ENCODE measurements around the gene THAP4. TPM values are rescaled to one million over a fixed set of nuclear protein-coding genes. Genes with fewer than 3 reads are reported as not detected.
"Not testable (repeated sequence)": the region's sequence is repeated elsewhere in the genome, so short reads cannot be mapped to it uniquely, and the experiment has no call there.

The THAP4 gene
- total and polyA plus RNA-seq, 8 donors = 22.4 to 42.9 (median 27.1) TPM

- intact Hi-C loops (cut with DNase I) = no loop called here
- TF ChIP-seq CTCF (IDR thresholded peaks at IDR 0.05) = no peak
- Histone ChIP-seq H3K9me3 (no peaks in the 10 kb centered on the region), H3K27me3 (no peaks in the 10 kb centered on the region), H3K4me1 (no peaks in the 10 kb centered on the region), H3K27ac (no peak overlapping the region), H3K36me3 (peaks cover 0 to 36% (median 0%) of the 10 kb centered on the region in 3 donors), H3K4me3 (no peak overlapping the region)
- 72 to 76% methylated on average over 5 of the region's 5 CpGs for WGBS, 2 donors
- DNase-seq (no peak), ATAC-seq (peak in 1 of 4 donors; percentile 6), FAIRE-seq (no peak)
These were observed 38.9 kb downstream of the THAP4 start for GRCh38 chr2:241598061-241598460.

GRCh38 chr2:241597561-241597960 lies 39.4 kb downstream of the THAP4 start:
- H3K27ac ChIP-seq = no peak overlapping the region
- H3K27me3 ChIP-seq = no peaks in the 10 kb centered on the region
- H3K9me3 ChIP-seq = no peaks in the 10 kb centered on the region
- DNase-seq = no peak
- no peak for ATAC-seq
- intact Hi-C loops (cut with DNase I) = no loop called here
- 91 to 97% methylated on average over 6 of the region's 6 CpGs for WGBS, 2 donors
- no peaks in the 10 kb centered on the region for H3K4me1 ChIP-seq
- no peak for TF ChIP-seq CTCF (IDR thresholded peaks at IDR 0.05)
- no peak for FAIRE-seq
- H3K36me3 ChIP-seq = peaks cover 0 to 31% (median 0%) of the 10 kb centered on the region in 3 donors
- no peak overlapping the region for H3K4me3 ChIP-seq

- intact Hi-C loops (cut with DNase I) = no loop called here
- peaks cover 0 to 15% (median 0%) of the 10 kb centered on the region in 3 donors for H3K36me3 ChIP-seq
- ATAC-seq (no peak), FAIRE-seq (no peak), DNase-seq (no peak)
- no peak overlapping the region for H3K27ac ChIP-seq
- TF ChIP-seq CTCF (IDR thresholded peaks at IDR 0.05) = no peak
- 93% methylated on average over 15 of the region's 15 CpGs for WGBS, 2 donors
- H3K9me3 ChIP-seq = no peaks in the 10 kb centered on the region
- H3K4me3 ChIP-seq = no peak overlapping the region
- no peaks in the 10 kb centered on the region for H3K4me1 ChIP-seq
- no peaks in the 10 kb centered on the region for H3K27me3 ChIP-seq
These were observed 41.3 kb downstream of the THAP4 start for GRCh38 chr2:241595600-241596140.

- 92 to 93% methylated on average over 16 of the region's 16 CpGs for WGBS, 2 donors
- no peak for ATAC-seq
- Histone ChIP-seq H3K27me3 (no peaks in the 10 kb centered on the region), H3K9me3 (no peaks in the 10 kb centered on the region), H3K27ac (no peak overlapping the region), H3K36me3 (peaks cover 0 to 4% (median 0%) of the 10 kb centered on the region in 3 donors), H3K4me1 (no peaks in the 10 kb centered on the region), H3K4me3 (no peak overlapping the region)
- no peak for DNase-seq
- TF ChIP-seq CTCF (IDR thresholded peaks at IDR 0.05) = no peak
- intact Hi-C loops (cut with DNase I) = no loop called here
- FAIRE-seq = no peak
These were observed 43.7 kb downstream of the THAP4 start for GRCh38 chr2:241593271-241593670.

DNA sequence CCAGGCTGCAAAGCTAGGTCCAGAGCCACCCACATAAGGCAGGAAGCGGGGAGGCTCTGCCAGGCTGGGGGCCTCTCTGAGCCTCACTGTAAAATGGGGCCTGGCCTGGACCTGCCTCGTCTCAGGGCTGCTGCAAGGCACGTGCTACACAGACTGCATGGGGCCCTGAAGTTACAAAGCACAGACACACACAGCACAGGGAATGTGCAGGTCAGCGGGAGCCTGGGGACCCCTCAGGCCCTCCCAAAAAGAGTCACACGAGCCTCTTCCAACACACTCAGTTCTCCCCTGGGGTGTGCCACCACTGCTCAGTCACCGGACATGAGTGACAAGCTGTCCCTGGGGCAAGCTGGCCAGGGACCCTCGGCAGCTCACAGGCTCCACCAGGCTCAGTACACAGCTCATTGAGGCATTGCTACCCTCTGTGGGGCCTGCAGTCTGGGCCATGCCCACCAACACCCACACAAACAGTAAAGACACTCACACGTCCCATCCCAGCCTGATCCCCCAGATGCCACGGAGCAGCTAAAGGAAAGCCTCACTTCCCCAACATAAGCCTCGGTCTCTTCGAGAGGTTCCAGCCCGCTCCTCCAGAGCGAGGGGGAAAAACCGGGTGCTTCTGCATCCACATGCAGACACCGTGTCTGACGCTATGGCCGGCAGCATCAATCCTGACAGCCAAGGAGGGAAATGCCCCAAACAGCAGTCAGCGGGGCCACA lies 44.7 kb downstream of the THAP4 start:
- H3K4me3 ChIP-seq = no peak overlapping the region
- H3K27ac ChIP-seq = no peak overlapping the region
- 87 to 92% methylated on average over 18 of the region's 18 CpGs for WGBS, 2 donors
- no peak for TF ChIP-seq CTCF (IDR thresholded peaks at IDR 0.05)
- H3K9me3 ChIP-seq = no peaks in the 10 kb centered on the region
- DNase-seq = no peak
- intact Hi-C loops (cut with DNase I) = no loop called here
- no peak for FAIRE-seq
- H3K36me3 ChIP-seq = peaks cover 0 to 5% (median 0%) of the 10 kb centered on the region in 3 donors
- no peak for ATAC-seq
- no peaks in the 10 kb centered on the region for H3K27me3 ChIP-seq
- no peaks in the 10 kb centered on the region for H3K4me1 ChIP-seq

- H3K4me3 ChIP-seq; ATAC-seq; H3K9me3 ChIP-seq; H3K36me3 ChIP-seq; H3K27me3 ChIP-seq; DNase-seq; H3K27ac ChIP-seq; H3K4me1 ChIP-seq; FAIRE-seq; intact Hi-C loops (cut with DNase I): not testable (repeated sequence)
- 87% methylated on average over 33 of the region's 33 CpGs for WGBS, 2 donors
These were observed 46.2 kb downstream of the THAP4 start for GRCh38 chr2:241590496-241591455.

GRCh38 chr2:241589863-241590262 lies 47.1 kb downstream of the THAP4 start:
- ATAC-seq; H3K27me3 ChIP-seq; FAIRE-seq; H3K27ac ChIP-seq; DNase-seq; H3K36me3 ChIP-seq; H3K4me3 ChIP-seq; H3K4me1 ChIP-seq; intact Hi-C loops (cut with DNase I); H3K9me3 ChIP-seq: not testable (repeated sequence)
- WGBS, 2 donors = 81 to 88% methylated on average over 17 of the region's 17 CpGs
